H1 (cell line): ENCODE measurements around the gene CCR2. TPM values are rescaled to one million over a fixed set of nuclear protein-coding genes. Genes with fewer than 3 reads are reported as not detected.

Source experiments
- ATF3 ChIP-seq: IDR thresholded peaks from 2 replicates; pipeline ENCODE4 v1.6.1; 2011; ENCODE audit warnings: low read depth, mild to moderate bottlenecking, low read length; ENCODE audit not compliant: insufficient read depth
- BCL11A ChIP-seq, 2 experiments: IDR thresholded peaks; one replicate each; pipeline ENCODE4 v1.6.1; 2011; ENCODE audit warnings: low read depth in 2 of 2, low read length in 2 of 2, mild to moderate bottlenecking in 2 of 2
- EGR1 ChIP-seq: IDR thresholded peaks from 2 replicates; pipeline ENCODE4 v1.6.1; 2011; ENCODE audit warnings: low read depth, low read length, borderline replicate concordance
- KDM5A ChIP-seq: fragments of 200-600 bp; IDR thresholded peaks from 2 replicates; pipeline ENCODE4 v1.7.1; 2012; ENCODE audit warnings: mild to moderate bottlenecking, low read length, inconsistent platforms, mixed read lengths
- POLR2A ChIP-seq, 2 experiments: IDR thresholded peaks; 1 replicate in 1 of 2; 2 replicates in 1 of 2; pipeline ENCODE4 v1.6.1; 2011; ENCODE audit warnings: low read depth in 2 of 2, low read length in 2 of 2, mild to moderate bottlenecking in 2 of 2; ENCODE audit errors: control extremely low read depth in 1 of 2
- SIRT6 ChIP-seq: IDR thresholded peaks from one replicate; pipeline ENCODE4 v1.7.1; 2012; ENCODE audit warnings: low read length, inconsistent platforms
- SP4 ChIP-seq: IDR thresholded peaks from 2 replicates; pipeline ENCODE4 v1.6.1; 2012; ENCODE audit warnings: low read length, inconsistent platforms
- TAF1 ChIP-seq: IDR thresholded peaks from 2 replicates; pipeline ENCODE4 v1.6.1; 2011; ENCODE audit warnings: mild to moderate bottlenecking, low read depth, low read length
- TCF12 ChIP-seq: IDR thresholded peaks from 2 replicates; pipeline ENCODE4 v1.6.1; 2011; ENCODE audit warnings: low read depth, mild to moderate bottlenecking, low read length
- polyA plus RNA-seq, 7 experiments: library from polyadenylated mRNA; depleted of rRNA in 3 of 7; stranded (reverse) in 5 of 7; unstranded in 2 of 7; fragments of >200 nt in 5 of 7; fragments of 200-250 nt in 2 of 7; gene quantifications; 1 replicate in 5 of 7; 2 replicates in 1 of 7; 4 replicates in 1 of 7; pipeline versions ENCODE4 v1.2.1 to v1.2.3, GENCODE V29; 2011 to 2013; ENCODE audit warnings: missing spikeins in 2 of 7, mixed read lengths in 2 of 7
- total RNA-seq: library from RNA; stranded (reverse); fragmentation: NEBNext Ultra II Directional; extraction: Animal tissue kit (Norgen Biotek cat#: 25700); gene quantifications from 2 replicates; pipeline ENCODE4 v1.2.1, GENCODE V29; 2021
- TF ChIP-seq, protein P1 (sequence below): fragments of 300-600 bp; sonication (generic); IDR thresholded peaks from 2 replicates; pipeline ENCODE4 v1.7.1; 2012; ENCODE audit warnings: low read length, moderate library complexity, mild to moderate bottlenecking, inconsistent platforms; ENCODE audit not compliant: insufficient replicate concordance

Gene CCR2
- total and polyA plus RNA-seq, 2 of the 8 experiments (the other 6 are each of a cell fraction or from before 2014, with no cell fraction given): not detected

GRCh38 chr3:46386205-46386604, 32.3 kb downstream of the CCR2 start (continued):
- TF ChIP-seq, protein P1, sequence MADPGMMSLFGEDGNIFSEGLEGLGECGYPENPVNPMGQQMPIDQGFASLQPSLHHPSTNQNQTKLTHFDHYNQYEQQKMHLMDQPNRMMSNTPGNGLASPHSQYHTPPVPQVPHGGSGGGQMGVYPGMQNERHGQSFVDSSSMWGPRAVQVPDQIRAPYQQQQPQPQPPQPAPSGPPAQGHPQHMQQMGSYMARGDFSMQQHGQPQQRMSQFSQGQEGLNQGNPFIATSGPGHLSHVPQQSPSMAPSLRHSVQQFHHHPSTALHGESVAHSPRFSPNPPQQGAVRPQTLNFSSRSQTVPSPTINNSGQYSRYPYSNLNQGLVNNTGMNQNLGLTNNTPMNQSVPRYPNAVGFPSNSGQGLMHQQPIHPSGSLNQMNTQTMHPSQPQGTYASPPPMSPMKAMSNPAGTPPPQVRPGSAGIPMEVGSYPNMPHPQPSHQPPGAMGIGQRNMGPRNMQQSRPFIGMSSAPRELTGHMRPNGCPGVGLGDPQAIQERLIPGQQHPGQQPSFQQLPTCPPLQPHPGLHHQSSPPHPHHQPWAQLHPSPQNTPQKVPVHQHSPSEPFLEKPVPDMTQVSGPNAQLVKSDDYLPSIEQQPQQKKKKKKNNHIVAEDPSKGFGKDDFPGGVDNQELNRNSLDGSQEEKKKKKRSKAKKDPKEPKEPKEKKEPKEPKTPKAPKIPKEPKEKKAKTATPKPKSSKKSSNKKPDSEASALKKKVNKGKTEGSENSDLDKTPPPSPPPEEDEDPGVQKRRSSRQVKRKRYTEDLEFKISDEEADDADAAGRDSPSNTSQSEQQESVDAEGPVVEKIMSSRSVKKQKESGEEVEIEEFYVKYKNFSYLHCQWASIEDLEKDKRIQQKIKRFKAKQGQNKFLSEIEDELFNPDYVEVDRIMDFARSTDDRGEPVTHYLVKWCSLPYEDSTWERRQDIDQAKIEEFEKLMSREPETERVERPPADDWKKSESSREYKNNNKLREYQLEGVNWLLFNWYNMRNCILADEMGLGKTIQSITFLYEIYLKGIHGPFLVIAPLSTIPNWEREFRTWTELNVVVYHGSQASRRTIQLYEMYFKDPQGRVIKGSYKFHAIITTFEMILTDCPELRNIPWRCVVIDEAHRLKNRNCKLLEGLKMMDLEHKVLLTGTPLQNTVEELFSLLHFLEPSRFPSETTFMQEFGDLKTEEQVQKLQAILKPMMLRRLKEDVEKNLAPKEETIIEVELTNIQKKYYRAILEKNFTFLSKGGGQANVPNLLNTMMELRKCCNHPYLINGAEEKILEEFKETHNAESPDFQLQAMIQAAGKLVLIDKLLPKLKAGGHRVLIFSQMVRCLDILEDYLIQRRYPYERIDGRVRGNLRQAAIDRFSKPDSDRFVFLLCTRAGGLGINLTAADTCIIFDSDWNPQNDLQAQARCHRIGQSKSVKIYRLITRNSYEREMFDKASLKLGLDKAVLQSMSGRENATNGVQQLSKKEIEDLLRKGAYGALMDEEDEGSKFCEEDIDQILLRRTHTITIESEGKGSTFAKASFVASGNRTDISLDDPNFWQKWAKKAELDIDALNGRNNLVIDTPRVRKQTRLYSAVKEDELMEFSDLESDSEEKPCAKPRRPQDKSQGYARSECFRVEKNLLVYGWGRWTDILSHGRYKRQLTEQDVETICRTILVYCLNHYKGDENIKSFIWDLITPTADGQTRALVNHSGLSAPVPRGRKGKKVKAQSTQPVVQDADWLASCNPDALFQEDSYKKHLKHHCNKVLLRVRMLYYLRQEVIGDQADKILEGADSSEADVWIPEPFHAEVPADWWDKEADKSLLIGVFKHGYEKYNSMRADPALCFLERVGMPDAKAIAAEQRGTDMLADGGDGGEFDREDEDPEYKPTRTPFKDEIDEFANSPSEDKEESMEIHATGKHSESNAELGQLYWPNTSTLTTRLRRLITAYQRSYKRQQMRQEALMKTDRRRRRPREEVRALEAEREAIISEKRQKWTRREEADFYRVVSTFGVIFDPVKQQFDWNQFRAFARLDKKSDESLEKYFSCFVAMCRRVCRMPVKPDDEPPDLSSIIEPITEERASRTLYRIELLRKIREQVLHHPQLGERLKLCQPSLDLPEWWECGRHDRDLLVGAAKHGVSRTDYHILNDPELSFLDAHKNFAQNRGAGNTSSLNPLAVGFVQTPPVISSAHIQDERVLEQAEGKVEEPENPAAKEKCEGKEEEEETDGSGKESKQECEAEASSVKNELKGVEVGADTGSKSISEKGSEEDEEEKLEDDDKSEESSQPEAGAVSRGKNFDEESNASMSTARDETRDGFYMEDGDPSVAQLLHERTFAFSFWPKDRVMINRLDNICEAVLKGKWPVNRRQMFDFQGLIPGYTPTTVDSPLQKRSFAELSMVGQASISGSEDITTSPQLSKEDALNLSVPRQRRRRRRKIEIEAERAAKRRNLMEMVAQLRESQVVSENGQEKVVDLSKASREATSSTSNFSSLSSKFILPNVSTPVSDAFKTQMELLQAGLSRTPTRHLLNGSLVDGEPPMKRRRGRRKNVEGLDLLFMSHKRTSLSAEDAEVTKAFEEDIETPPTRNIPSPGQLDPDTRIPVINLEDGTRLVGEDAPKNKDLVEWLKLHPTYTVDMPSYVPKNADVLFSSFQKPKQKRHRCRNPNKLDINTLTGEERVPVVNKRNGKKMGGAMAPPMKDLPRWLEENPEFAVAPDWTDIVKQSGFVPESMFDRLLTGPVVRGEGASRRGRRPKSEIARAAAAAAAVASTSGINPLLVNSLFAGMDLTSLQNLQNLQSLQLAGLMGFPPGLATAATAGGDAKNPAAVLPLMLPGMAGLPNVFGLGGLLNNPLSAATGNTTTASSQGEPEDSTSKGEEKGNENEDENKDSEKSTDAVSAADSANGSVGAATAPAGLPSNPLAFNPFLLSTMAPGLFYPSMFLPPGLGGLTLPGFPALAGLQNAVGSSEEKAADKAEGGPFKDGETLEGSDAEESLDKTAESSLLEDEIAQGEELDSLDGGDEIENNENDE: no peak
- TF ChIP-seq ATF3 (no peak), KDM5A (no peak), SIRT6 (no peak), TAF1 (no peak), POLR2A (IDR thresholded peaks at IDR 0.05; ENCODE audit: control extremely low read depth in 1 of 2, low read depth in 2 of 2, low read length in 2 of 2) (no peak), EGR1 (no peak), BCL11A (IDR thresholded peaks at IDR 0.05; ENCODE audit: low read depth in 2 of 2, low read length in 2 of 2) (no peak), SP4 (no peak), TCF12 (no peak)
